K562 (cell line): ENCODE measurements around the gene CHEK2. TPM values are rescaled to one million over a fixed set of nuclear protein-coding genes. Genes with fewer than 3 reads are reported as not detected.

Experiments
- ATAC-seq: fragments of 200-7000 bp; cut with Tn5 transposase; 3 replicates; pipeline ENCODE4 v1.9.1; 2020; ENCODE audit warnings: moderate library complexity
- BruUV-seq: library from RNA; stranded (reverse); fragments of 400-500 nt; replicated peaks from 2 replicates; lab custom pipeline; 2021; lab: Mats Ljungman, UMichigan
- CTCF ChIA-PET: fragments of 300-600 bp; formaldehyde crosslinking; extraction: SDS; loops from one replicate; lab custom pipeline; 2021; ENCODE audit warnings: low intra/inter-chr PET ratio; lab: Yijun Ruan, JAX
- POLR2A ChIA-PET: fragments of 300-600, 350-650 bp; sonication (Branson Sonifier 250); formaldehyde crosslinking; extraction: SDS; loops from one replicate; lab custom pipeline; 2021; ENCODE audit warnings: antibody characterized with exemption, inconsistent platforms; lab: Yijun Ruan, JAX
- DNase-seq, 4 experiments: peaks; one replicate each; pipeline versions ENCODE4 v3.0.0 to v3.0.0-alpha.2; 2011 to 2018; ENCODE audit warnings: low spot score in 3 of 4, mixed read lengths in 3 of 4; ENCODE audit errors: extremely low read depth in 1 of 4
- FAIRE-seq: peaks from 2 replicates; lab custom pipeline; 2011; peaks lifted over from hg19 to GRCh38; lab: Jason Lieb, UNC
- H2AFZ ChIP-seq: 2 replicates; pipeline ENCODE4 v1.6.0; 2011; ENCODE audit warnings: low read depth, low read length, control low read depth, inconsistent platforms
- H3K27ac ChIP-seq: fragments of 200-600 bp; 3 replicates; pipeline ENCODE4 v1.8.0; 2011; ENCODE audit warnings: low read depth, mild to moderate bottlenecking, control low read depth, inconsistent platforms, low read length, moderate library complexity, mixed read lengths; ENCODE audit errors: extremely low read depth
- H3K27me3 ChIP-seq, 2 experiments: fragments of 300-600 bp in 1 of 2; 2 replicates in 1 of 2; 3 replicates in 1 of 2; pipeline versions ENCODE4 v1.6.0 to v1.8.0; 2011; ENCODE audit warnings: inconsistent platforms in 2 of 2, low read length in 2 of 2, mild to moderate bottlenecking in 1 of 2, mixed read lengths in 1 of 2, moderate library complexity in 1 of 2; ENCODE audit not compliant: control insufficient read depth in 2 of 2, insufficient read depth in 2 of 2
- H3K36me3 ChIP-seq: fragments of 300-600 bp; 3 replicates; pipeline ENCODE4 v1.8.0; 2011; ENCODE audit warnings: mild to moderate bottlenecking, low read length, inconsistent platforms; ENCODE audit not compliant: control insufficient read depth, insufficient read depth
- H3K4me1 ChIP-seq, 2 experiments: fragments of 200-600 bp in 1 of 2; replicated peaks in 1 of 2; 2 replicates in 1 of 2; 3 replicates in 1 of 2; pipeline versions ENCODE4 v1.5.1 to v1.8.0; 2011; ENCODE audit warnings: inconsistent platforms in 2 of 2, low read length in 2 of 2, mild to moderate bottlenecking in 1 of 2, mixed read lengths in 1 of 2, moderate library complexity in 1 of 2; ENCODE audit not compliant: control insufficient read depth in 2 of 2, insufficient read depth in 2 of 2
- H3K4me2 ChIP-seq: 2 replicates; pipeline ENCODE4 v1.6.1; 2011; ENCODE audit warnings: low read length, control low read depth, inconsistent platforms, mixed read lengths; ENCODE audit not compliant: insufficient read depth
- H3K4me3 ChIP-seq: fragments of 200-600 bp; sonication (generic), shearing (Covaris generic); 2 replicates; pipeline ENCODE4 v1.5.1; 2016; ENCODE audit warnings: control low read depth, inconsistent platforms
- H3K79me2 ChIP-seq: fragments of 200-600 bp; 3 replicates; pipeline ENCODE4 v1.8.0; 2011; ENCODE audit warnings: low read length, inconsistent platforms; ENCODE audit not compliant: control insufficient read depth, insufficient read depth
- H3K9ac ChIP-seq, 2 experiments: 2 replicates each; pipeline versions ENCODE4 v1.6.0 to v1.6.1; 2011; ENCODE audit warnings: low read depth in 2 of 2, low read length in 2 of 2, control low read depth in 1 of 2, inconsistent platforms in 1 of 2, mild to moderate bottlenecking in 1 of 2, mixed read lengths in 1 of 2; ENCODE audit not compliant: insufficient read depth in 1 of 2
- H3K9me1 ChIP-seq: one replicate; pipeline ENCODE4 v1.6.0; 2011; ENCODE audit warnings: inconsistent platforms, mild to moderate bottlenecking, low read length, moderate library complexity; ENCODE audit not compliant: control insufficient read depth, insufficient read depth
- H3K9me3 ChIP-seq: replicated peaks from 2 replicates; pipeline ENCODE4 v1.5.1; 2011; ENCODE audit warnings: low read depth, low read length, inconsistent platforms; ENCODE audit not compliant: control insufficient read depth, insufficient read depth
- H4K20me1 ChIP-seq: replicated peaks from 2 replicates; pipeline ENCODE4 v1.6.1; 2011; ENCODE audit warnings: low read length, inconsistent platforms, mixed read lengths; ENCODE audit not compliant: control insufficient read depth, insufficient read depth
- RBM25 ChIP-seq: fragments of 200-400 bp; formaldehyde crosslinking; IDR thresholded peaks from 2 replicates; pipeline ENCODE4 v1.6.1; 2018; ENCODE audit warnings: low read length, low read depth, moderate library complexity; ENCODE audit not compliant: severe bottlenecking
- ZNF184 ChIP-seq: sonication (generic); formaldehyde crosslinking; IDR thresholded peaks from 2 replicates; pipeline ENCODE4 v1.5.0; 2020; ENCODE audit warnings: missing genetic modification reagents
- WGBS: fragments of 100-300 bp; shearing (Covaris generic); methylation state at CpG from one replicate; pipeline ENCODE4 v1.1.6; 2016; ENCODE audit warnings: low coverage, mixed read lengths; ENCODE audit not compliant: insufficient coverage; ENCODE audit errors: missing lambda C conversion rate; 5-methylcytosine and 5-hydroxymethylcytosine counted together
- in situ Hi-C: fragments of 300-500 bp; cut with MboI; formaldehyde crosslinking; loops from 4 replicates; pipeline ENCODE4 v1.15.0; 2018; ENCODE audit warnings: inconsistent platforms, mixed read lengths
- intact Hi-C: fragments of 100-400 bp; cut with micrococcal nuclease; formaldehyde crosslinking; loops from 2 replicates; pipeline ENCODE4 v1.14.2; 2022
- polyA plus RNA-seq, 8 experiments: library from polyadenylated mRNA; depleted of rRNA in 4 of 8; stranded (reverse) in 5 of 8; unstranded in 3 of 8; fragments of >200 nt; fragmentation: Nextera tagmentation in 2 of 8; fragmentation: Illumina TruSeq in 1 of 8; extraction: Ambion mirVana in 2 of 8; extraction: Trizol in 1 of 8; gene quantifications; 2 replicates each; pipeline versions ENCODE4 v1.2.1 to v1.2.3, GENCODE V29; 2011 to 2014; ENCODE audit warnings: inconsistent platforms in 1 of 8, missing spikeins in 1 of 8
- total RNA-seq, 7 experiments: library from RNA; depleted of rRNA in 6 of 7; stranded (reverse); fragments of >200 nt in 6 of 7; fragmentation: Illumina TruSeq in 2 of 7; extraction: Trizol in 2 of 7; gene quantifications; 2 replicates each; pipeline versions ENCODE4 v1.2.1 to v1.2.3, GENCODE V29; 2011 to 2021; ENCODE audit warnings: low replicate concordance in 1 of 7
- TF ChIP-seq, protein P1 (sequence below): fragments of 450-650 bp; IDR thresholded peaks from 2 replicates; pipeline ENCODE4 v1.6.1; 2016; ENCODE audit warnings: low read depth

The CHEK2 gene
- total and polyA plus RNA-seq, 9 of the 15 experiments (the other 6 are each of a cell fraction or from before 2014, with no cell fraction given), result 28.7 to 102 (median 58.0) TPM

DNA sequence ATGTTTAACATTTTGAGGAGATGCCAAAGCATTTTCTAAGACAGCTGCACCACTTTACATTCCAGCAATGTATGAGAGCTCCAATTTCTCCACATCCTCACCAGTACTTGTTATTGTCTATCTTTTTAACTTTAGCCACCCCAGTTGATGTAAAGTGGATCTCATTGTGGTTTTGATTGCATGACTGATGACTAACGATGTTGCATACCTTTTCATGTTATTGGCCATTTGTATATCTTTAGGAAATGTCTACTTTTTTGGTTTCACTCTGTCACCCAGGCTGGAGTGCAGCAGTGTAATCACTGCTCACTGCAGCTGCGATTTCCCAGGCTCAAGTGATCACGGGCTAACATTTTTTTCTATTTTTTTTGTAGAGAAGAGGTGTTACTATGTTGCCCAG, 70.9 kb downstream of the CHEK2 start:
- Histone ChIP-seq H3K27me3 (no peaks in the 10 kb centered on the region), H3K9ac (no peak overlapping the region), H4K20me1 (no peaks in the 10 kb centered on the region), H3K4me1 (peaks cover 0 to 2% of the 10 kb centered on the region in 2 experiments; a peak in 1 of 5 replicates), H3K9me3 (no peaks in the 10 kb centered on the region), H3K36me3 (no peaks in the 10 kb centered on the region), H3K4me2 (no peak overlapping the region), H3K79me2 (no peaks in the 10 kb centered on the region; the same call in 2 of the 3 replicates), H3K9me1 (no peaks in the 10 kb centered on the region), H3K27ac (no peak overlapping the region), H3K4me3 (no peak overlapping the region), H2AFZ (no peak overlapping the region)
- no peak for DNase-seq
- ChIA-PET CTCF (no interaction called here), POLR2A (no interaction called here)
- no peak for ATAC-seq
- peak; percentile 65; the same call in 1 of the 2 replicates for TF ChIP-seq ZNF184
- TF ChIP-seq RBM25, result peak; percentile 51
- TF ChIP-seq, protein P1, sequence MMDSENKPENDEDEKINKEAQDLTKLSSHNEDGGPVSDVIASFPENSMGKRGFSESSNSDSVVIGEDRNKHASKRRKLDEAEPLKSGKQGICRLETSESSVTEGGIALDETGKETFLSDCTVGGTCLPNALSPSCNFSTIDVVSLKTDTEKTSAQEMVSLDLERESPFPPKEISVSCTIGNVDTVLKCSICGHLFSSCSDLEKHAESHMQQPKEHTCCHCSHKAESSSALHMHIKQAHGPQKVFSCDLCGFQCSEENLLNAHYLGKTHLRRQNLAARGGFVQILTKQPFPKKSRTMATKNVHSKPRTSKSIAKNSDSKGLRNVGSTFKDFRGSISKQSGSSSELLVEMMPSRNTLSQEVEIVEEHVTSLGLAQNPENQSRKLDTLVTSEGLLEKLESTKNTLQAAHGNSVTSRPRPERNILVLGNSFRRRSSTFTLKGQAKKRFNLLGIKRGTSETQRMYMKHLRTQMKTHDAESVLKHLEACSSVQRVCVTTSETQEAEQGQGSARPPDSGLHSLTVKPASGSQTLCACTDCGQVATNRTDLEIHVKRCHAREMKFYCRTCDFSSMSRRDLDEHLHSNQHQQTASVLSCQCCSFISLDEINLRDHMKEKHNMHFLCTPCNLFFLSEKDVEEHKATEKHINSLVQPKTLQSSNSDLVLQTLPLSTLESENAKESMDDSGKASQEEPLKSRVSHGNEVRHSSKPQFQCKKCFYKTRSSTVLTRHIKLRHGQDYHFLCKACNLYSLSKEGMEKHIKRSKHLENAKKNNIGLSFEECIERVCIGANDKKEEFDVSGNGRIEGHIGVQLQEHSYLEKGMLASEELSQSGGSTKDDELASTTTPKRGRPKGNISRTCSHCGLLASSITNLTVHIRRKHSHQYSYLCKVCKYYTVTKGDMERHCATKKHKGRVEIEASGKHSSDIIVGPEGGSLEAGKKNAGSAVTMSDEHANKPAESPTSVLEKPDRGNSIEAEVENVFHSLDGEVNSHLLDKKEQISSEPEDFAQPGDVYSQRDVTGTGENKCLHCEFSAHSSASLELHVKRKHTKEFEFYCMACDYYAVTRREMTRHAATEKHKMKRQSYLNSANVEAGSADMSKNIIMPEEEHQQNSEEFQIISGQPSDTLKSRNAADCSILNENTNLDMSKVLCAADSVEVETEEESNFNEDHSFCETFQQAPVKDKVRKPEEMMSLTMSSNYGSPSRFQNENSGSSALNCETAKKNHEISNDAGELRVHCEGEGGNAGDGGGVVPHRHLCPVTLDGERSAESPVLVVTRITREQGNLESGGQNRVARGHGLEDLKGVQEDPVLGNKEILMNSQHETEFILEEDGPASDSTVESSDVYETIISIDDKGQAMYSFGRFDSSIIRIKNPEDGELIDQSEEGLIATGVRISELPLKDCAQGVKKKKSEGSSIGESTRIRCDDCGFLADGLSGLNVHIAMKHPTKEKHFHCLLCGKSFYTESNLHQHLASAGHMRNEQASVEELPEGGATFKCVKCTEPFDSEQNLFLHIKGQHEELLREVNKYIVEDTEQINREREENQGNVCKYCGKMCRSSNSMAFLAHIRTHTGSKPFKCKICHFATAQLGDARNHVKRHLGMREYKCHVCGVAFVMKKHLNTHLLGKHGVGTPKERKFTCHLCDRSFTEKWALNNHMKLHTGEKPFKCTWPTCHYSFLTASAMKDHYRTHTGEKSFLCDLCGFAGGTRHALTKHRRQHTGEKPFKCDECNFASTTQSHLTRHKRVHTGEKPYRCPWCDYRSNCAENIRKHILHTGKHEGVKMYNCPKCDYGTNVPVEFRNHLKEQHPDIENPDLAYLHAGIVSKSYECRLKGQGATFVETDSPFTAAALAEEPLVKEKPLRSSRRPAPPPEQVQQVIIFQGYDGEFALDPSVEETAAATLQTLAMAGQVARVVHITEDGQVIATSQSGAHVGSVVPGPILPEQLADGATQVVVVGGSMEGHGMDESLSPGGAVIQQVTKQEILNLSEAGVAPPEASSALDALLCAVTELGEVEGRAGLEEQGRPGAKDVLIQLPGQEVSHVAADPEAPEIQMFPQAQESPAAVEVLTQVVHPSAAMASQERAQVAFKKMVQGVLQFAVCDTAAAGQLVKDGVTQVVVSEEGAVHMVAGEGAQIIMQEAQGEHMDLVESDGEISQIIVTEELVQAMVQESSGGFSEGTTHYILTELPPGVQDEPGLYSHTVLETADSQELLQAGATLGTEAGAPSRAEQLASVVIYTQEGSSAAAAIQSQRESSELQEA, result no peak
- in situ Hi-C loops, result no loop called here
- no TSS peak for BruUV-seq
- no peak for FAIRE-seq
- 75% methylated on average over 3 of the region's 3 CpGs for WGBS
- intact Hi-C loops, result loop anchor here (10.0 kb wide), 1 partner anchor 66 kb away; no protein-coding TSS in a partner anchor
